ENCODE data around the gene DGKI.

Gene DGKI

DNA sequence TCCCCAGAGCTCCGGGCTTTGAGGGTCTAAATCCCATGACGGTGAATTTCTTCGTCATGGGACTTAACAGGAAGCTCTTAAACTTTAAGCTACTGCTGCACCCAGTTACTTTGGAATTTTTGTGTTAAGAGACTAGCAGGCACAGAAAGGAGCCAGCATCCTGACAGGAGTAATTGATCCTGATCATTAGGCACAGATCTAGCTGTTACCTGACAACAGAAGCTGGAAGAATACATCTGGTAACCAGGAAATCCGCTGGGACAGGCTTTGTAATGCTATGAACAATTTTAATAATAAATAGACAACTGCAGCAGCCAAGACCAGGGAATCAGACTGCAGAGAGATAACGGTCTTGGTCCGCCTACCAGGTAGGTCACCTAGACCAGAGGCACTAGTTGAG, 210.9 kb downstream of the DGKI start:
- DNase-seq = no peak

DNA sequence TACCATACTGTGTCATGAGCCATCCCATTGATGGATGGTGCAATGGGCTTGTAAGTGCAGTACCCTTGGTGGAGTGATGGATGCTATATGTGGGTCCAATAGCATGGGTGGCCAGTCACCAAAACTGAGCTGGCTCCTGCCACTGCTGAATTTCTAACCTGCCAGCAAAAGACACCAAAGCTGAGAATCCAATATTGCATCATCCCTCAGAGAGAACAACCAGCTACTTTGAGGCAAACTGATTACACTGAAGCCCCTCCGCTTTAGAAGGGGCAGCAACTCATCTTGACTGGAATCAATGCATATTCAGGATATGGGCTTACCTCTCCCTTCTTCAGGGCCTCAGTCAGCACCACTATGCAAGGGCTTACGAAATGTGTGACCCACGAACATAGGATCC, 211.6 kb downstream of the DGKI start:
- DNase-seq = no peak

DNA sequence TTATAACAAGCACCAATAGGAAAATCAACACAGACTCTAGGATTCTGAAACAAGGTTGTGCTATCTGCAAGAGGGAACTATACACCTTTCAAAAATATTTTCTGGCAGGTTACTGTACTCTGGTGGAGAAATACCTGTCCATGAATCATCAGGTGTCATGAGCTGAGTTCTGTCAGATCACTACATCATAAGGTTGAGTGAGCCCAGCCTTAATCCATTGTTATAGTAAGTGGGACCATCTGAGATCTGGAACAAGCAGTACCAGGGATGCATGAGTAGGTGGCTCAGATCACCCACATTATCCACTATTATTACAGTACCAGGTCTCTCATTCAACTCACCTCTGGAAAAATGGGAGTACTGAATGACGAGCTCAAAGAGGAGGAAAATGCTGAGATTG, 212.4 kb downstream of the DGKI start:
- DNase-seq = no peak

DNA sequence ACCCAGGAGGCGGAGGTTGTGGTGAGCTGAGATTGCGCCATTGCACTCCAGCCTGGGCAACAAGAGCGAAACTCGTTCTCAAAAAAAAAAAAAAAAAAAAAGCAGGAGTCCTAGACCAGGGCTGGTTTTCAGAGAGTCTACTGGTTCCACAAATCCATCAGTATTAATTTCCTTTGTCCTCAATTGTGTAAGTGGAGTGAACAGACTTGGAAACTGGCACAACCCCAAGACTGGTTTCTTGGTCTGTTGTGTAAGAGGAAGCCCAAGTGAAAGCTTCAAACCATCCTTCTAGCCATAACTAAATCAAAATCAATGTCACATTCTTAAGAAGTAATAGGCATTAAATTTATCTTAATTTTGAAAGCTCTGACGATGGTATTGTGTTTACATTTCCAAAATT, 213.6 kb downstream of the DGKI start:
- peak; percentile 27 for DNase-seq

DNA sequence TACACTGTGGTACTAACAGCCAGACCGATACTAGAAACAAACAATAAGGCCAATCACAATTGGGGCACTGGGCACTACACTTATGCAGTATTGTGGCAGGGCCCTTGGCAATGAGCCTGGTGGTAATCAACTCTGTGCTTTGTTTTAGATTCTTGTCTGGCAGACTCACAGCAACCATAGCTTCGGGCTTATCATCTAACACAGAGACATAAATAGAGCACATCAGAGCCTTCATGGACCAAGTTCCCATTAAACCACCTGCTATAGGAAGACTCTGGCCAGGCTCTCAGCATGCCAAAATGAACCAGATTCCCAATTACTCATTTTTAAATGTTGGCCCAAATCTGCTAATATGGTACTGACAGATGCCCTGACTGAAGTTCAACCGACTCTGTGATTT, 218.6 kb downstream of the DGKI start:
- DNase-seq = no peak

DNA sequence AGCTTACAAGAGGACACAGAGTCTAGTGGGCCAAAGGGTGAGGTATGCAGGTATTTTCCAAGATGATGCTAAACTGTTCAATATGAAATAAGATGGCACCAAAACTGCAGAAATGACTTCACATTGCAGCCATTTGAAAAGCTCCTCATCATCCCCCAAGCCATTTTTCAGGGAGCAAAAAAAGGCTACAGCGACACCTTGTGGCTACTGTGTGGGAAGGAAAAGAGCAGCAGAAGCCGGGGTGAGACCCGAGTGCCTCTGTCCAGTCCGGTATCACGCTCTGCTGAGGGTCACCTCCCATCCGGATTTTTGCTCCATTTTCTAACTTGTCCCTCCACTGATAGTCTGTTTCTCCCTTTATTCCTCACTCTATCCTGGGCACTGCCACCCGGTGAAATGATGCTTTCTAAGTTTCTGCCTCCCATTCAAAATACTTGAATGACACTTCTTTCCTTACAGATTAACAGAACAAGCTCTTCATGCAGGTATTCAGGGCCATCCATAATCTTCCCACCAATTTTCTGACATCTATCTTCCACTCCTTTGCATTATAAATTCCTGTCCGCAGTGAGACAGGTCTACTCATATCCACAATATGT, 220.2 kb downstream of the DGKI start:
- peak; percentile 73 for DNase-seq

DNA sequence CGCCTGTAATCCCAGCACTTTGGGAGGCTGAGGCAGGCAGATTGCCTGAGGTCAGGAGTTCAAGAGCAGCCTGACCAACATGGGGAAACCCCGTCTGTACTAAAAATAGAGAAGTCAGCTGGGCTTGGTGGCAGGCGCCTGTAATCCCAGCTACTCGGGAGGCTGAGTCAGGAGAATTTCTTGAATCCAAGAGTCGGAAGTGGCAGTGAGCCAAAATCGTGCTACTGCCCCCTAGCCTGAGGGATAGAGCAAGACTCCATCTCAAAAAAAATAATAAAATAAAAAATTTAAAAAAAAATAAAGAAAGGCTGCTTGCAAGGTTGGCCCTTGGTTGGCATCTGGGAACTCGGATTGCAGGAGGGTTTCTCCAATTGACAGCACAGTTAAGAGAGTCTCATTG, 221.6 kb downstream of the DGKI start:
- no peak for DNase-seq

DNA sequence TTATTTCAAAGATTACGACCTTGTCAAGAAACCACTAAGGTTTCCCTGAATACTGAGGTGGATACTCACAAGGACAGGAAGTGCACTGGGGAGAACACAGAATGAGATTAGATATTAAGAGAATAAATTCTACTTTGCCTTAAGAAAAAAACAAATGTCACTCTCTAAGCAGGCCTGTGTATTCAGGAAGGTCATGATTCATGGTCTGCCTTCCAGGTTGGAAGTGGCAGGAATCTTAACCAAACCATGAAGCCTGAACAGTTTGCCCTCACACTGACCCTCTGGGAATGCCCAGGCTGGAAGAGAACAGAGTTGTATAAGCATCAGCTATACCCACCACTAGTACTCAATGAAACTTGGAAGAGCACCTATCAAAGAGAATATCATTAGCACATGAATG, 227.6 kb downstream of the DGKI start:
- DNase-seq = no peak

DNA sequence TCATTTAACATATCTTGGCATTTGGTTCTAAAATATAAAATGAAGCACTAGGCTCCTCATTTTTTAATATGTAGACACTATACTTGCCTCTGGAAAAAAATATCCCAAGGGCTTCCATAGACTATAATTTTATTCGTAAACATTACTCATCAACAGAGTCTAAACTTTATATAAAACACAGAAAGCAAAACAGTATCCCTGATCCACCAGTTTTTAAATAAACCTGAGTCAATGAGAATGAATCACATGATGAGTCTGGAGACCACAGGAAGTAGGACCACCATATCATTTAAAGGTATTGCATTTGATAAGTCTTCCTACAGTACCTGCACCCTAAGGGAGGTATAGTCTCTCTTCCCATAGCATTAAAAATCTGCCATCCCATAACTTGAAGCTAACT, 228.0 kb downstream of the DGKI start:
- no peak for DNase-seq

DNA sequence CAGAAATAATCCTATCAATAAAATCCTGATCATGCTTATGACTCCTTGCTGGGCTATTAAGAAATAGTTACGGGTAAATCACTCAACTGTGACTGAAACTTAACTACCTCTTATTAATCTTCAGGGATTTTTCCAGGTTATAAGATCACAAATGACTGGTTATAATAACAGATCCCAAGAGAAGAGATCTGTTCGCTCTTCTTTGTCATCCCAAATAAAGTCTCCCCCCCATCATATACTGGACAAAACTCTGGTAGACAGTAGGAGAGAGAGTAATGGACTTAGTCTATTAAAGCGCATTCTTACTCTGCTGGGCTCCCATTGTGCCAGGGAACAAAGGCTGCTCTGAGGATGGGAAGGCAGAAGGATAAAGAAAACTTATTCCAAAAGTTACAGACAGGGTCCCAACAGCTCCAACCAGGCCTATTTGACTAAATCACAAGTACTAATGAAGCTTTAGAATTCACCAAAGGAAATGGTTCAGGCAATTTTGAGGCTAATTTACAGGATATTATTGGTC, 233.7 kb downstream of the DGKI start:
- no peak for DNase-seq

DNA sequence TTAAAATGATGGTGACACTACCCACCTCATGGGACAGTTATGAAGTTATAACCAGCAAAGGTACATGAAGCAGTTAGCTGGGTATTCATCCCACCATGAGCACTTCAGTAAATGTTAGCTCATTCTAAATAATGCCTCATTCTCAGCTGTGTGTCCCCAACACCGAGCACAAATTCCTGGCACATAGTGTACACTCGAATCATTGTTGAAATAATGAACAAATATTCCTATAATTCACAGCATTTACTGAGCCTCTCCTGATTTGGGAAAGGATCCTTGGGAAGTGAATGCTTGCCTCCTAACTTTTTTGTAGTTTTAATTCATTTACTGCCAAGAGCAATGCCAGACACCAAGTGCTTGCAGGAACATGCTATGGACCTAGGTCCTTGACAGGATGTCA, 235.2 kb downstream of the DGKI start:
- no peak for DNase-seq

DNA sequence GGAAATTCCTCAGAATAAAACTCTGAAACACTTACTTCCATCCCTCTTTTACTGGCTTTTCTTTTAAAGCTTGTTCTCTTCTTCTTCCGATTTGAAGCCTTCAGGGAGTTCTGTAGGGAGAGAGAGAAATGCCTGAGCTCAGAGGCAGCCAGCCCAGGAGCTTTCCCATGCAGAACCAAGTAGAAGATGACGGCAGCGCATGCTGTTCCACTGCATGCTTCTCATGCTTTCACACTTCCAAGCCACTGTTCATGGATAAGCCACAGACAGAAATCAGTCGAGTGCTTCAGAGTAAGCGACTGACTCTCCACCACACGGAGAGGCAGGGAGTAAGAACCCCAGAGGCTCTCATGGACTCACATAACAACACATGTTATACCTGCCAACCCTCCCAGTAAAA, 237.3 kb downstream of the DGKI start:
- no peak for DNase-seq

DNA sequence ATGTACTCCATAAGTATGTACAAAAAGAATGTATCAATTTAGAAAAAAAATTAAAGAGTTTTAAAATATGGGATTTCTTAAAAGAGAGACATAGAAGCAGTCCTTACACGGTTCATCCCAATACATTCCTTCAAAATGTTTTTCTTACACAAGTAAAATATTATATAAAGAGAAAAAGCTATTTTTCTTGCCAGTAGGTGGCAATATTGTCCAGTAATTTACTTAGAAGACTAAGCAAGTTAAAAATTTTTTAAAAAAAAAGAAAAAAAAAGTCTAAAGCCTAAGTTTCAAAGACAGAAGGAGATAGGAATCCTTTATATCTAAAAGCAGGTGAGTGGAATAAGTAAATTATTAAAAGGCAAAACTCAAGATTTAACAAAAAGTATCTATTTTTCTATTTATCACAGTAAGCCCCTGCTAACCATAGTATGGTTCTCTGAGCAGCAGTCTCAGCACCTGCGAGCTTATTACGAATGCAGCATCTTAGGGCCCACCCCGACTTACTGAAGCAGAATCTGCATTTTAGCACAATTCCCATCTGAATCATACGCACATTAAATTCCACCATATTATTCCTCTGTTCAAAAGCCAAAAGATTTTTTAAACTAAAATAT, 240.6 kb downstream of the DGKI start:
- peak; percentile 79 for DNase-seq

DNA sequence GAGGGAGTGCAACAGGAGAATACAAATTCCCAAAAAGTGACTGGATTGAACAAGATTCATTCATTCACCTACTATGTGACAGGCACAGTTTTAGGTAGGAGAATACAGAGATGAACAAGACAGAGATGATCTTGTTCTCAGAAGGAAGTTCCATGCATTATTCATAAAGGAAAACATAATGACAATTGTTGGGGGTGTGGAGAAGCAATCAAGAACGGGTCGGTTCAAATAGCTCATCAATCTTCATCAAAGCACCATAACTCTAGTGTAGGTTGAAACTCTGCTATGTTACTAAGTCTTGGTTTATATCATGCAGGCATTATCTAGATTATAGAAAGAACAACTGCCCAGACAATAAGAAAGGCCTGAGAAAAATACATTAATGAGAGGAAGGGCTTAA, 243.7 kb downstream of the DGKI start:
- DNase-seq = no peak

DNA sequence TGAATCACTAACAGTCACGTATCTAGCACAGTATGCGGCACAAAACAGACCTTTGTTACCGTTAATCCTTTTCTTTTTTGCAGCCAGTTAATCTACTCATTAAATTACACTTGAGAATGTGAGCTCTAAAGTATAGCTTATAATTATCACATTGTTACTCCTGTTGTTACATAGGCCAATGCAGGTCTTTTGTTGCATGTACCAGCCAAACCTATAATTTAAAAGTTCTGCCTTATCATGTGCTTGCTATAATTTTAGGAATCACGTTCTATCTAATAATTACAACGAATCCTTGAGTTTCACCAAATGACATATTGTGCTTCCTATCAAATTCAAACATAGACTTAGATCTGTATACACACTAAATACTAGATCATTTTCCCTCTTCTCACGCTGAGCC, 245.1 kb downstream of the DGKI start:
- no peak for DNase-seq

DNA sequence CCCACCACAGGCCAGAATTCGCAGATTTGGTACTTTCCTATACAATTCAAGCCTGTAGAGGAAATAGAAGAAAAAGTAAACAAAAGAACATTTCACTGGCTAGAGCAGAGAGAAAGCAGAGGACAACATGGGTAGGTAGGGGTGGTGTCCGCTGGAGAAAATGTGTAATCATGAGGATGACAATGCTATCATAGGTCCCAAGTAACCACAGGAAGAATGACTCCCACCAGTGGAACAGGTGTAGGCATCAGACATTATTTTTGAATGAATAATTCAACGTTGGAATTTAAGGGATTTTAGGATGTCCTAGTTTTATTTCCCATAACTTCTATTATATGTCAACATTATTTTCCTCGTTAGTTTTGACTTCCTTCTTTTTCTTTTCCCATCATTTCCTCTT, 248.9 kb downstream of the DGKI start:
- DNase-seq = no peak

DNA sequence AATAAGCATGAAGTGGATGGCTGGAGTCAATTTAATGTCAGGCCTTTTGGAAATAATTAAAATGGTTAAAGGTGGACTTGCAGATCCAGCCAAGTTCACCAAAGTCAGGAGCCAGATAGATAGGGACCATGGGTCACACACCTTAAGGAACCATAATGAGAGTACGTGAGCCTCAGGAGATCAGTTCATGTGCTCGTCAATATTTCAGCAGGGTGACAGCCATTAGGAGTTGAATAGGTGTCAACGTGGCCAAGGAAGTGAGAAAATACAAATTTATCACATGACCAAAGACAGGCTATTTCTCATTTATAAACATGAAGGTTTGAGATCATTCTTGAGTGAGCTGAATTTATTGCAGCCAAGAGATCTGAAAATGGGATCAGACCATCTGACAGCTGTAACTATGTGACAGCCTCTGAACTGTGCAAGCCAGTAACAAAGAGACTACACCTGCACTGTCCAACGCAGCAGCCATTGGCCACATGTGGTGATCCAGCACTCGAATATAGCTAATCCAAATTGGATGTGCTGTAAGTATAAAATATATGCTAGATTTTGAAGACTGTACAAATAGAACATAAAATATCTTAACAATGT, 253.6 kb downstream of the DGKI start:
- DNase-seq = no peak

DNA sequence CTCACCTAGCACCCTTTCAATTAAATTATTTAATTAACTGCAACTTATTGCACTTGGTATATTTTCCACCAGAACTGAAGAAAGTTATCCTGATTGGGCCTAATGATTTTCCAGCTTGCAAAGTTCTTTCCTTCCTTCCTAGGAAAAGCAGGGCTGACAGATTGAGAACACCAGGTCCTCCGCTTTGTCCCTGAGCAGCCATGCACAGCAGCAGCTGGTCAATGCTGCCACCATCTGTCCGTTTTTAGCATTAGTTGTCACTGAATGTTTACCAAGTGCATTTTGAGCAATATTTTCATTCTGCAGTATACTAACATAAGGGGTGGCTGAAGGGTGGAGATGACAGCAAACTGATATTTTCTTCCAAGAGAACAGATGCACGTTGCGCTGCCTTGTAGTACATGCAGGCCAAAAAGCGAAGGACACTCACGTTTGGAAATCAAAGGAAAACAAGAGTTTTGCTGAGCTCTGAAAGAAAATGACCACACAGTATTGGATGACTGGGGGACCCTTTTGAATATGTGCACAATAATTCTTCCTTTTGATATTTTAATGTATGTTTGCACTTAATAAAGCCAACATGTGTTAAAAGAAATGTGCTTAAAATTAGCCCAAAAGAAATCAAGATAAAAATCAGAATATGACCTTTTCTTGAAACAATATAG, 254.4 kb downstream of the DGKI start:
- DNase-seq = peak; percentile 65

DNA sequence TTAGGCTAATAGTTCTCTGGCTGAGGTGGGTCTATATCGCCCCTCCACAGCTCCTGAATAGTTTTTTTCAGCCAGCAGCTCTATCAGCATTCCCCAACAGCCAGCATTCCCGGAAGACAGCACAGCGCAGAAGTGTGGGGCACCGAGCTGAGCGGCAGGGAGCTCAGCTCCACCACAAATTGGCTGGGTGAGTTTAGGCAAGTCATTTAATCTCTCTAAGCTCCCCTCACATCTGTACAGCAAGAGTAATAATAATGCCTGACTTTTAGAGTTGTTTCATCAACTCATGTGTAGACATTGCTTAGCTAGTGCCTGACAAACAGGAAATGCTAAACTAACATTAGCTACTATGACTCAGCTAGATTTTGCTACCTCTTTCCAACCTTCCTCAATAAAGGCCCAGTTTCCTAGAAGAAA, 255.3 kb downstream of the DGKI start:
- DNase-seq = peak; percentile 4

DNA sequence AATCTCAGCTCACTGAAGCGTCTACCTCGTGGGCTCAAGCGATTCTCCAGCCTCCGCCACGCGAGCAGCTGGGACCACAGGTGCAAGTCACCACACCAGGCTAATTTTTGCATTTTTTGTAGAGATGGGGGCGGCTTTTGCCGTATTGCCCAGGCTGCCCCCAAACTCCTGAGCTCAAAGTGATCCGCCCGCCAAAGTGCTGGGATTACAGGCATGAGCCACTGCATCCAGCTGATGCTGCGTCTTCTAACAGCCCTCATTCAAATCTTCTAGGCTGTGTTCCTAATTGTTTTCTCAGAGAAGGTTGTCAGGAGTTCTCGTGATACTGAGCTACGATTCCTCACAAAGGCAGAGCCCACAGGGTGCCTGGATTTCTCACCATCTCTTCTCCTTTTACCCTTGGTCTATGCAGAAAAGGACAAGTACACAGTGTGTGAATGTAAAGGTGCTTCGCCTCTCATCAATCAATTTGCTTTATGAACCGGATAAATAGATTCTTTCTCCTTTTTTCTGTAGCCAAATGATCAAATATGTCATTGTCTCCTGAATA, 255.9 kb downstream of the DGKI start:
- DNase-seq = no peak

DNA sequence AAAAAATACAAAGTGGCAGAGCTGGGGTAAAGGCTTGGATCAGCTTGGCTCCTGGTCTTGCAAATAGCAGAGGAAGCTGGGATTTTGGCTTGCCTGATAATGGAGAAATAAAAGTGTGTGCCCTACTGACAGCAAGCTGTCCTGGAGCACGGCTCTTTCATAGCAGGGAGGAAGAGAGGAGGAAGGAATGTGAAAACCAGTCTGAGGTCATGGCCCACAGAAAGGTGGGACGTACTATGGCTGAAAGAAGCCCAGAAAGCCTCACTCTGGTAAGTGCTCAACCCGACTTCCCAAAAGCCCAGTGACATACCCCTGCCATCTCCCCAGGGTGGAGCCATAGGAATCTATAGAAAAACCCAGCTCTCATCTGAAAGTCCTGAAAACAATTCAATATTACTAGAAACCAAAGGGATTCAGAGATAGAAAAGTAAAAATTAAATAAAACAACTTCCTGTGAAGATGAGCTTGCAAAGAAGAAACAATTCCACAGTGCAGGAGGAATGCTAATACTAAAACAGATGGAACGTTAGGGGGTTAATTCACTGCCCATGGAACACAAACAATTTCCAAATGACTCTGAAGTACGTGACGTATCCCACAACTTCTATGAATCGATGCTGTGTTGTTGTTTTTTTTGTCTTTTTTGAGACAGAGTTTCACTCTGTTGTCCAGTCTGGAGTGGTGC, 256.6 kb downstream of the DGKI start:
- DNase-seq = no peak

DNA sequence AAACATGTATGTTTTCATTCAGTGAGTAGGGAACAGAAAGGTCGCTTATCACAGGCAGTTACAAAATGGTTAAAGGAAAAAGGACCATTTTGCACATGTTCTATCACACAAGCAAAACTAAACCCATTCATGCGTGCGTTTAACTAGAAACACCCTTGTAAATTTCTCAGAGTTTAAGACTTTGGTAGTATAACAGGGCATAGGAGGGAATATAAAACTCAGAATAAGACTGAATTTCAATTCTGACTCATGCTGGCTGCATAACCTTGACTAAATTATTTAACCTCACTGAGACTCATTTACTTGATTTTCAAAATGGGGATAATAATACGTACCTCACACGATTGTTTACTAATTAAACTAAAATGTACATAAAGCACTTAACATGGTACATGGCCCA, 259.4 kb downstream of the DGKI start:
- DNase-seq = no peak

DNA sequence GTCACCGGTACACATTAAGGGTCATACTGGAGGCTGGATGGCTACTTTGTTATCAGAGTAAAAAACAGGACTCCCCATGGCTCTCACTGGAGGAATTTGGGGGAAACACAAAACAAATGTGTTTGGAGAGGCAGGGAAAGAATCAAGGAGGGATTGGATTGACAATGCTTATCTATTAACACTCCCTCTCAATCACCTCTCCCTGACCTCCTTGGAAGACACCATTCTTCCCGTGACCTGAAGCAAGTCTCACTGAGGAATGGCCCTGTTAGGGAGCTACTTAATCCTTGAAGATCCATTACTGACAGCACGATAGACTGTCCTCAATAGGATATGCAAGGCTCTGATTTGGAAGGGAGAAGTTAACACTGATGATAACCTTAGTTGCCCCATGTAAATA, 261.2 kb downstream of the DGKI start:
- DNase-seq = no peak

Measured in hematopoietic multipotent progenitor cell treated with erythropoietin and hydrocortisone succinate and interleukin-3 and kit ligand, for 4 days (in vitro differentiated cells).